Activated B cell treated with CpG ODN at 0.5 μM for 24 hours (primary cell): ENCODE measurements around the gene ITGA1. TPM values are rescaled to one million over a fixed set of nuclear protein-coding genes. Genes with fewer than 3 reads are reported as not detected.

ENCODE experiments used
- ATAC-seq: fragments of 200-7000 bp; cut with Tn5 transposase; one replicate; pipeline ENCODE4 v1.10.0; 2021; ENCODE audit warnings: low read depth, mild to moderate bottlenecking, moderate library complexity
- CTCF ChIA-PET: fragments of 350-600 bp; sonication (Branson Sonifier 250); formaldehyde crosslinking; loops from one replicate; lab custom pipeline; 2021; ENCODE audit warnings: antibody characterized with exemption; lab: Charles Lee
- POLR2A ChIA-PET: fragments of 350-600 bp; sonication (Branson Sonifier 250); formaldehyde crosslinking; loops from one replicate; lab custom pipeline; 2021; ENCODE audit warnings: antibody characterized with exemption; lab: Charles Lee
- DNase-seq: peaks from one replicate; pipeline ENCODE4 v3.0.0; 2022
- H3K27ac Mint-ChIP-seq: one replicate; pipeline ENCODE4 v1.8.0; 2020; ENCODE audit warnings: mixed read lengths
- H3K27me3 Mint-ChIP-seq: one replicate; pipeline ENCODE4 v1.8.0; 2021; ENCODE audit warnings: mixed read lengths
- H3K36me3 Mint-ChIP-seq: one replicate; pipeline ENCODE4 v1.8.0; 2021; ENCODE audit warnings: low read depth, mixed read lengths
- H3K4me1 Mint-ChIP-seq: one replicate; pipeline ENCODE4 v1.8.0; 2021; ENCODE audit warnings: mixed read lengths
- H3K4me3 Mint-ChIP-seq: one replicate; pipeline ENCODE4 v1.8.0; 2020; ENCODE audit warnings: mild to moderate bottlenecking, mixed read lengths
- H3K9me3 Mint-ChIP-seq: one replicate; pipeline ENCODE4 v1.8.0; 2020; ENCODE audit warnings: mixed read lengths
- intact Hi-C: fragments of 100-400 bp; cut with micrococcal nuclease; formaldehyde crosslinking; loops from one replicate; pipeline ENCODE4 v1.15.1; 2024
- total RNA-seq: library from RNA; stranded (reverse); gene quantifications from 2 replicates; pipeline ENCODE4 v1.2.3, GENCODE V29; 2022
- TF ChIP-seq, protein P1 (sequence below): fragments of 200-600 bp; IDR thresholded peaks from one replicate; pipeline ENCODE4 v1.8.0; 2022; ENCODE audit warnings: antibody characterized with exemption, mild to moderate bottlenecking

ITGA1 gene
- total RNA-seq, 1 donor from 2014 or later: 34.0 TPM

DNA sequence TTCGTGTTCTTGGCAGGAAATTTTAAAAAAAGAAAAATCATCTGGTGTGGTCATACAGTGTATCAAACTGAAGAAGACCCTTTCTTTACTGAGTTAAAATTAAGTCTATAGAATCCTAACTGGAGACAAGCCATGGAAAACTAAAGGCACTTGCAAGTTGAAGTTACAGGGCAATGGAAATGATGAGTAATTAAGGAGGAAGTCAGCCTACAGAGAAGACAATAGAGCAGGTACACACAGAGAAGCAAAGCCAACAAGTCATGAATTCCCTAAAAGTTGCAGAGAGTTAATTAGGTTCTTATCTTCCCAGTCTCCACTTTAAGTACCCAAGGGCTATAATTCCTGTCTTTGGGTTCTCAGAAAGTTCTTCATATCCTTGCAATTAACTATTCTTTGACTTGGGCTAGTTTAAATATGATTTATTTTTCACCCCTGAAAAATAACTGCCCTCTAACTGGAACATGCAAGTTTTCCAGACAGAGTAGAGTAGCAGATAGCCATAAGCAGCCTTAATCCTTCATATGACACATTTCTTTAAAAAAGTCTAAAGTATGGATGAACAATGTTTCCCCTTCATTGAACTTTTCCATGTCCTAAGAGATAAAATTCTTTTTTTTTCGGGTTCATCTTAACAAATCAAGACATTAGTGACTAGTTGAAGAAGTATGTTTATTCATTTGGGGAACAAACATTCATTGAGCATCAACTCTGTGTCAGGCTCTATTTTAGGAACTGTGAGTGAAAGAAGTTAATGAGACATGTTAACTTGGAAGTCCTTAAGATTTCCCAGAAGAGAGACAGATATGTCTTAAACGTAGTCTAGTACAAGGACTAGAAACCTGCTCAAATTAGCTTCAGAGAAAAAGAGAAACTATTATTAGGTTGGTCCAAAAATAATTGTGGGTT is 196.3 kb downstream of the ITGA1 start:
- Mint-ChIP-seq H3K27ac (no peak overlapping the region), H3K4me3 (no peak overlapping the region), H3K9me3 (no peaks in the 10 kb centered on the region), H3K27me3 (peaks cover 41% of the 10 kb centered on the region), H3K4me1 (peaks cover 3% of the 10 kb centered on the region), H3K36me3 (no peaks in the 10 kb centered on the region)
- POLR2A ChIA-PET: no interaction called here
- ATAC-seq (no peak), DNase-seq (no peak)
- intact Hi-C loops: no loop called here
- TF ChIP-seq, protein P1, sequence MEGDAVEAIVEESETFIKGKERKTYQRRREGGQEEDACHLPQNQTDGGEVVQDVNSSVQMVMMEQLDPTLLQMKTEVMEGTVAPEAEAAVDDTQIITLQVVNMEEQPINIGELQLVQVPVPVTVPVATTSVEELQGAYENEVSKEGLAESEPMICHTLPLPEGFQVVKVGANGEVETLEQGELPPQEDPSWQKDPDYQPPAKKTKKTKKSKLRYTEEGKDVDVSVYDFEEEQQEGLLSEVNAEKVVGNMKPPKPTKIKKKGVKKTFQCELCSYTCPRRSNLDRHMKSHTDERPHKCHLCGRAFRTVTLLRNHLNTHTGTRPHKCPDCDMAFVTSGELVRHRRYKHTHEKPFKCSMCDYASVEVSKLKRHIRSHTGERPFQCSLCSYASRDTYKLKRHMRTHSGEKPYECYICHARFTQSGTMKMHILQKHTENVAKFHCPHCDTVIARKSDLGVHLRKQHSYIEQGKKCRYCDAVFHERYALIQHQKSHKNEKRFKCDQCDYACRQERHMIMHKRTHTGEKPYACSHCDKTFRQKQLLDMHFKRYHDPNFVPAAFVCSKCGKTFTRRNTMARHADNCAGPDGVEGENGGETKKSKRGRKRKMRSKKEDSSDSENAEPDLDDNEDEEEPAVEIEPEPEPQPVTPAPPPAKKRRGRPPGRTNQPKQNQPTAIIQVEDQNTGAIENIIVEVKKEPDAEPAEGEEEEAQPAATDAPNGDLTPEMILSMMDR: no peak
- CTCF ChIA-PET: no interaction called here

DNA sequence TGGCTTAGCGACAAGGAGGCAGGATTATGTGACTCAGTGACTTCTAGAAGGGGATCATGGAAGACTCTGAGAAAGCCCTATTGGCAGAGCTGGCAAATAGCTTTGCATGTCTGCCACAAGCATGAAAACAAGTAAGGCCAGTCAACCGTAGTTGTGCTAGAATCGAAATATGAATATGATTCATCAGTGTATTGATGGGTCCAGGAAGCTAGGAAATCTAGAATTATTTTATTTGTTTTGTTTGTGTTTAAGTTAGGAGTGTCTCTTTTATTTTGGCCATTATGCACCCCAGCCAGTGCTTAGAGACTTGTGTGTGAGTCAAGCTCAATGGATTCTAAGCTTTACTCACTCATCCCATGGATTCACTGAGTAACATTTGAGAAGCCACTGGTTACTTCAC is 197.6 kb downstream of the ITGA1 start:
- DNase-seq (no peak), ATAC-seq (no peak)
- no peak overlapping the region for H3K4me3 Mint-ChIP-seq
- no peak overlapping the region for H3K27ac Mint-ChIP-seq
- H3K4me1 Mint-ChIP-seq: peaks cover 11% of the 10 kb centered on the region
- H3K36me3 Mint-ChIP-seq: no peaks in the 10 kb centered on the region
- TF ChIP-seq, protein P1: no peak
- peaks cover 44% of the 10 kb centered on the region for H3K27me3 Mint-ChIP-seq
- no peaks in the 10 kb centered on the region for H3K9me3 Mint-ChIP-seq
- ChIA-PET POLR2A (no interaction called here), CTCF (no interaction called here)
- intact Hi-C loops: no loop called here

DNA sequence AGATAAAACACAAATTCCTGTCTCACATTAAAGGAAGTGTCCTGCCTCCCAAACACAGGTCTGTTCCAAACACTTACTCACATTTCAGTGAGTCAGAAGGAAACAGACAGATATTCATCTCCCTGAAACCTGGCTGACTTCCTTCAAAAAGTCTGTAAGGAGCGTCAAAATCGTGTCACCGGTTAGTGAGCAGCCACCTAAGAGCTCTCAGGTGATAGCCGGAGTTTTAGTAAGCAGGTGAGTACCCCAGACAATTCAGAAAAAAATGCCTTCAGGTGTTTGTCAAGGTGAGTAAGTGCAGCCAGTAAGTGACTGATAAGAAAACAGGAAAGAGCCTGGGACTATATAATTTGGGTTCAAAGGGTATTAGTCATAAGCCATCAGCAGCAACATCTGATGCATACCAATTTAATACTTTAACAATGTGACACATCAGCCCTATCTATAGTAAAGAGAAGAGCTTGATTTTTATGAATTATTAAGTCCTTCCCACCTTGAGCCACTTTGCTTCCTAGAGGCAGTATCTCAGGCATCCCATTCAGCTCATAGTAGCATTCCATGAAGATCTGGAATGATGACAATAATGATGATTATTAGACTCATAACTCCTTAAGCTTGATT is 200.1 kb downstream of the ITGA1 start:
- H3K4me1 Mint-ChIP-seq: peaks cover 11% of the 10 kb centered on the region
- TF ChIP-seq, protein P1: no peak
- H3K36me3 Mint-ChIP-seq: no peaks in the 10 kb centered on the region
- intact Hi-C loops: no loop called here
- no peak overlapping the region for H3K4me3 Mint-ChIP-seq
- no peak overlapping the region for H3K27ac Mint-ChIP-seq
- DNase-seq (no peak), ATAC-seq (no peak)
- POLR2A ChIA-PET: no interaction called here
- peaks cover 44% of the 10 kb centered on the region for H3K27me3 Mint-ChIP-seq
- no peaks in the 10 kb centered on the region for H3K9me3 Mint-ChIP-seq
- CTCF ChIA-PET: no interaction called here

DNA sequence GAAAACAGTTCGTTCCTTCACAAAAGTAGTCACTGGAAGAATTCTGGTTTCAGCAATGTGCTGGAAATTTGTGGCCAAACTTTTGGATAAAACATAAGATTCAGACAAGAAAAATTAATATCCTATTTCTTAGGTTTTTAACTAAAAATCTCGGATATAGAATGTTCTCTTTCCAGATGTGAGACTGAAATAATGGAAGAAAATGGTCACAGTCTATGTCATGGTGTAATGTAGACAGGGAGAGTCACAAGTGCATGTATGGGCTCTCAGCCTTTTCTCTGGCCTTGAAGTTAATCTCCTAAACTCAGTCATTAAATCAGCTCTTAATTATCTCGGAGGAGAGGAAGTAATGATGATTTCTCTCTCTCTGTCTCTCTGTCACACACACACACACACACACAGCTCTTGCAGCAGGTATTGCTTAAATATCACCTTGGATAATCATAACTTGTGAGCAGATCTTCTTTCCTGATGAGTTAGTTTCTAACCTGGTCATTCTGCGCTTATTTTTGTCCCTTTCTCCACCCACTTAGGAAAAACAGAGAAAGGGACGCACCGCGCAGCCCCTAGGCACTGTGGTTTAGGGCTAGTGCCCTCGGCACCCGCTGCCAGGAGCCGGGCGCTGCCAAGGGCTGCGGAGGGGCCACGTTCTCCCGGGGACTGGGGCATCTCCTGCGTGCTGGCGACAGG is 200.8 kb downstream of the ITGA1 start:
- POLR2A ChIA-PET: no interaction called here
- H3K27ac Mint-ChIP-seq: no peak overlapping the region
- peaks cover 42% of the 10 kb centered on the region for H3K27me3 Mint-ChIP-seq

More for the DNA sequence above, 200.8 kb downstream of the ITGA1 start:
- CTCF ChIA-PET: no interaction called here
- ATAC-seq (peak; percentile 34), DNase-seq (no peak)
- Mint-ChIP-seq H3K4me3 (peak overlapping the region; percentile 29), H3K9me3 (no peaks in the 10 kb centered on the region), H3K36me3 (no peaks in the 10 kb centered on the region), H3K4me1 (peaks cover 11% of the 10 kb centered on the region)
- intact Hi-C loops: no loop called here
- TF ChIP-seq, protein P1: no peak
